HepG2 (cell line): ENCODE results near the gene CARS1. TPM values are rescaled to one million over a fixed set of nuclear protein-coding genes. Genes with fewer than 3 reads are reported as not detected.

Experiments
- CCAR2 ChIP-seq: fragments of 200-400 bp; formaldehyde crosslinking; optimal IDR thresholded peaks from 2 replicates; pipeline ENCODE3; 2018; ENCODE audit warnings: low read depth, mild to moderate bottlenecking, low read length, moderate library complexity
- CEBPB ChIP-seq: IDR thresholded peaks from 2 replicates; pipeline ENCODE4 v1.6.1; 2011; ENCODE audit warnings: low read depth, low read length, improper control_type of control experiment, borderline replicate concordance
- KAT2B ChIP-seq: fragments of 150-350 bp; IDR thresholded peaks from 2 replicates; pipeline ENCODE4 v1.6.1; 2014; ENCODE audit warnings: low read depth, low read length, borderline replicate concordance
- KDM4B ChIP-seq: sonication (generic); formaldehyde crosslinking; IDR thresholded peaks from 2 replicates; pipeline ENCODE4 v1.4.0; 2020; ENCODE audit warnings: missing genetic modification reagents
- LCORL ChIP-seq, 2 experiments: fragments of 450-650 bp in 1 of 2; sonication (generic) in 1 of 2; formaldehyde crosslinking in 1 of 2; IDR thresholded peaks; 2 replicates each; pipeline versions ENCODE4 v1.5.0 to v1.6.1; 2017 to 2020; ENCODE audit warnings: antibody characterized with exemption in 1 of 2, missing genetic modification reagents in 1 of 2
- MBNL3 ChIP-seq: fragments of 250-450 bp; sonication (Bioruptor Pico); conservative IDR thresholded peaks from 2 replicates; pipeline ENCODE4 v1.8.0; 2022; ENCODE audit warnings: mild to moderate bottlenecking, inconsistent platforms
- PHF21A ChIP-seq: sonication (generic); formaldehyde crosslinking; IDR thresholded peaks from 2 replicates; pipeline ENCODE4 v1.5.0; 2020; ENCODE audit warnings: mild to moderate bottlenecking, missing genetic modification reagents
- PHF8 ChIP-seq: sonication (generic); formaldehyde crosslinking; IDR thresholded peaks from 2 replicates; pipeline ENCODE4 v1.5.0; 2020; ENCODE audit warnings: missing genetic modification reagents
- POLR2A ChIP-seq, 2 experiments: IDR thresholded peaks; 2 replicates each; pipeline ENCODE4 v1.6.1; 2011; ENCODE audit warnings: low read depth in 2 of 2, low read length in 2 of 2, mild to moderate bottlenecking in 1 of 2, moderate library complexity in 1 of 2; ENCODE audit not compliant: insufficient read depth in 1 of 2
- SMAD3 ChIP-seq: sonication (generic); formaldehyde crosslinking; IDR thresholded peaks from 2 replicates; pipeline ENCODE4 v1.4.0; 2020; ENCODE audit warnings: missing genetic modification reagents
- TAF1 ChIP-seq: sonication (generic); formaldehyde crosslinking; IDR thresholded peaks from 2 replicates; pipeline ENCODE4 v1.4.0; 2020; ENCODE audit warnings: missing genetic modification reagents
- TOE1 ChIP-seq: sonication (generic); formaldehyde crosslinking; IDR thresholded peaks from 2 replicates; pipeline ENCODE4 v1.4.0; 2020; ENCODE audit warnings: mild to moderate bottlenecking, missing genetic modification reagents
- USF2 ChIP-seq, 2 experiments: sonication (generic) in 1 of 2; formaldehyde crosslinking in 1 of 2; IDR thresholded peaks; 2 replicates each; pipeline versions ENCODE4 v1.5.1 to v1.6.1; 2011 to 2020; ENCODE audit warnings: borderline replicate concordance in 1 of 2, low read depth in 1 of 2, low read length in 1 of 2, mild to moderate bottlenecking in 1 of 2, missing genetic modification reagents in 1 of 2, moderate library complexity in 1 of 2
- ZFP37 ChIP-seq: sonication (generic); formaldehyde crosslinking; IDR thresholded peaks from 2 replicates; pipeline ENCODE4 v1.4.0; 2020; ENCODE audit warnings: missing genetic modification reagents, borderline replicate concordance
- ZFX ChIP-seq: sonication (generic); formaldehyde crosslinking; IDR thresholded peaks from 2 replicates; pipeline ENCODE4 v1.4.0; 2020; ENCODE audit warnings: mild to moderate bottlenecking, low read depth, missing genetic modification reagents, moderate library complexity
- ZNF121 ChIP-seq: sonication (generic); formaldehyde crosslinking; IDR thresholded peaks from 2 replicates; pipeline ENCODE4 v1.5.0; 2020; ENCODE audit warnings: mild to moderate bottlenecking, missing genetic modification reagents
- ZNF143 ChIP-seq: sonication (generic); formaldehyde crosslinking; IDR thresholded peaks from 2 replicates; pipeline ENCODE4 v1.4.0; 2020; ENCODE audit warnings: missing genetic modification reagents
- ZNF160 ChIP-seq: sonication (generic); formaldehyde crosslinking; IDR thresholded peaks from 2 replicates; pipeline ENCODE4 v1.8.0; 2022; ENCODE audit warnings: mild to moderate bottlenecking, inconsistent platforms, missing genetic modification reagents
- ZNF230 ChIP-seq: sonication (generic); formaldehyde crosslinking; IDR thresholded peaks from 2 replicates; pipeline ENCODE4 v1.4.0; 2020; ENCODE audit warnings: mild to moderate bottlenecking, missing genetic modification reagents
- ZNF33A ChIP-seq: sonication (generic); formaldehyde crosslinking; IDR thresholded peaks from 2 replicates; pipeline ENCODE4 v1.5.1; 2020; ENCODE audit warnings: missing genetic modification reagents, mild to moderate bottlenecking, moderate library complexity, borderline replicate concordance
- ZNF605 ChIP-seq: sonication (generic); formaldehyde crosslinking; IDR thresholded peaks from 2 replicates; pipeline ENCODE4 v1.8.0; 2022; ENCODE audit warnings: mild to moderate bottlenecking, missing genetic modification reagents
- ZSCAN31 ChIP-seq: sonication (generic); formaldehyde crosslinking; IDR thresholded peaks from 2 replicates; pipeline ENCODE4 v1.5.0; 2020; ENCODE audit warnings: low read depth, mild to moderate bottlenecking, missing genetic modification reagents
- polyA plus RNA-seq, 8 experiments: library from polyadenylated mRNA; depleted of rRNA in 3 of 8; stranded (reverse) in 7 of 8; unstranded in 1 of 8; fragments of >200 nt; fragmentation: Illumina TruSeq in 4 of 8; extraction: Trizol in 4 of 8; gene quantifications; 2 replicates each; pipeline versions ENCODE4 v1.2.1 to v1.2.3, GENCODE V29; 2011 to 2016; ENCODE audit warnings: low read depth in 4 of 8, missing spikeins in 1 of 8, mixed read lengths in 1 of 8; ENCODE audit not compliant: insufficient read depth in 1 of 8
- total RNA-seq, 5 experiments: library from RNA; depleted of rRNA; stranded (reverse); fragments of >200 nt; fragmentation: Illumina TruSeq; extraction: Trizol; gene quantifications; 2 replicates each; pipeline ENCODE4 v1.2.3, GENCODE V29; 2016; ENCODE audit warnings: low read depth in 1 of 5
- TF ChIP-seq, protein P1 (sequence below): sonication (generic); formaldehyde crosslinking; IDR thresholded peaks from 2 replicates; pipeline ENCODE4 v1.5.1; 2020; ENCODE audit warnings: mild to moderate bottlenecking, missing genetic modification reagents, moderate library complexity
- TF ChIP-seq, protein P2 (sequence below): IDR thresholded peaks from 2 replicates; pipeline ENCODE4 v1.6.1; 2016; ENCODE audit warnings: mild to moderate bottlenecking, missing biosample characterization, missing genetic modification reagents
- TF ChIP-seq, protein P3 (sequence below): sonication (generic); formaldehyde crosslinking; IDR thresholded peaks from 2 replicates; pipeline ENCODE4 v1.8.0; 2022; ENCODE audit warnings: mild to moderate bottlenecking, missing genetic modification reagents

CARS1 gene
- total and polyA plus RNA-seq, 2 of the 13 experiments (the other 11 are each of a cell fraction or from before 2014, with no cell fraction given) = 33.8 to 47.0 TPM

DNA sequence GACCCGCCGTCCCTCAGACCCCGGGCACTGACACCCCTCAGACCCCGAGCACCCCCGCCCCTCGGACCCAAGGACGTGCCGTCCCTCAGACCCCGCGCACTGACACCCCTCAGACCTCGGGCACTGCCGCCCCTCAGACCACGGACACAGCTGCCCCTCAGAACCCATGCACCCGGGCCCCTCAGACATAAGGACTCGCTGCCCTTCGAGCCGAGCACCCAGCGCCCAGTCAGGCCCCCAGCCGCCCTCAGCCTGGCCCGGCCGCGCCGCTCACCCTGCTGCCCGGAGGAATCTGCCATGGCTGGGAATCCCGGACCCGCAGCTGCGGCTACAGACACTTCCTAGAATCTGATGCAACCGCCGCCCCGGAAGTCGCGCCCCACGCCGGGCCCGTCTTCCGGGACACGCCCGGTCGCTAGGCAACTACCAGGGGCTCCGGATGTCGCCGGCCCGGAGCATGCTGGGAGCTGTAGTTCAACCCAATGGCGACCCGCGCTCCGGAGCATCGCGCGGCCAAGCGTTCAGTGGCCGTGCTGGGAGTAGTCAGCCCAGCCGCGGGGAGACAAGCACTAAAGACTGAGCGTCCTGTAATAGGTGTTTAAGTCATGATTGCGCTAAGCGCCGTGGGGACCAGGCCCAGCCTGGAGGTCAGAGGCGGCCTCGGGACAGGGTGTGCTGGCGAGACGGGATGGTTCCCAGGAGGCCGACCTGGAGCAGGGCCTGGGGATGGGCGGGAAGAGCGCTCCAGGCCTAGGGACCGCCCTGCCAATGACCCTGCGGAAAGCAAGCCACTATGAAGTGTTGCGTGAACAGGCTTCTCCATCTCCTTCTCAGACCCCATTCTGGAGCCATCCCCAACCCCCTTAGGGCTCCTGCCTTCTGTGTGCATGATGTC lies at the start of gene CARS1 (continued):
- TF ChIP-seq ZFP37 (CRISPR knock-in tag) (no peak), KDM4B (CRISPR knock-in tag) (peak; percentile 66; the same call in 1 of the 2 replicates), MBNL3 (CRISPR knock-in tag) (no peak), ZFX (CRISPR knock-in tag) (peak; percentile 98), PHF21A (CRISPR knock-in tag) (peak; percentile 71; the same call in 1 of the 2 replicates), USF2 (IDR thresholded peaks at IDR 0.05; ENCODE audit: low read depth, low read length) (no peak), USF2 (CRISPR knock-in tag; IDR thresholded peaks at IDR 0.05; ENCODE audit: borderline replicate concordance) (no peak), LCORL (IDR thresholded peaks at IDR 0.05) (no peak), LCORL (CRISPR knock-in tag; IDR thresholded peaks at IDR 0.05) (peak; percentile 79; the same call in 1 of the 2 replicates), SMAD3 (CRISPR knock-in tag) (peak; percentile 82), ZNF121 (CRISPR knock-in tag) (no peak), ZNF230 (CRISPR knock-in tag) (peak; percentile 53; the same call in 1 of the 2 replicates), ZNF160 (no peak), ZSCAN31 (CRISPR knock-in tag) (no peak), POLR2A (IDR thresholded peaks at IDR 0.05; ENCODE audit: insufficient read depth in 1 of 2, low read depth in 2 of 2, low read length in 2 of 2) (peak in 1 of 2 experiments; percentile 74; a peak in 2 of 4 replicates), ZNF143 (CRISPR knock-in tag) (peak; percentile 99), TOE1 (CRISPR knock-in tag) (no peak; the same call in 1 of the 2 replicates), KAT2B (no peak), ZNF605 (CRISPR knock-in tag) (peak; percentile 63; the same call in 1 of the 2 replicates), TAF1 (peak; percentile 82), PHF8 (CRISPR knock-in tag) (peak; percentile 93), CCAR2 (no peak), ZNF33A (CRISPR knock-in tag) (no peak), CEBPB (peak; percentile 95)
- TF ChIP-seq, protein P1, sequence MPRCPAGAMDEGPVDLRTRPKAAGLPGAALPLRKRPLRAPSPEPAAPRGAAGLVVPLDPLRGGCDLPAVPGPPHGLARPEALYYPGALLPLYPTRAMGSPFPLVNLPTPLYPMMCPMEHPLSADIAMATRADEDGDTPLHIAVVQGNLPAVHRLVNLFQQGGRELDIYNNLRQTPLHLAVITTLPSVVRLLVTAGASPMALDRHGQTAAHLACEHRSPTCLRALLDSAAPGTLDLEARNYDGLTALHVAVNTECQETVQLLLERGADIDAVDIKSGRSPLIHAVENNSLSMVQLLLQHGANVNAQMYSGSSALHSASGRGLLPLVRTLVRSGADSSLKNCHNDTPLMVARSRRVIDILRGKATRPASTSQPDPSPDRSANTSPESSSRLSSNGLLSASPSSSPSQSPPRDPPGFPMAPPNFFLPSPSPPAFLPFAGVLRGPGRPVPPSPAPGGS = peak; percentile 82; the same call in 1 of the 2 replicates
- TF ChIP-seq, protein P2, sequence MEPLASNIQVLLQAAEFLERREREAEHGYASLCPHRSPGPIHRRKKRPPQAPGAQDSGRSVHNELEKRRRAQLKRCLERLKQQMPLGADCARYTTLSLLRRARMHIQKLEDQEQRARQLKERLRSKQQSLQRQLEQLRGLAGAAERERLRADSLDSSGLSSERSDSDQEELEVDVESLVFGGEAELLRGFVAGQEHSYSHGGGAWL (CRISPR knock-in tag) = peak; percentile 33; the same call in 1 of the 2 replicates
- TF ChIP-seq, protein P3, sequence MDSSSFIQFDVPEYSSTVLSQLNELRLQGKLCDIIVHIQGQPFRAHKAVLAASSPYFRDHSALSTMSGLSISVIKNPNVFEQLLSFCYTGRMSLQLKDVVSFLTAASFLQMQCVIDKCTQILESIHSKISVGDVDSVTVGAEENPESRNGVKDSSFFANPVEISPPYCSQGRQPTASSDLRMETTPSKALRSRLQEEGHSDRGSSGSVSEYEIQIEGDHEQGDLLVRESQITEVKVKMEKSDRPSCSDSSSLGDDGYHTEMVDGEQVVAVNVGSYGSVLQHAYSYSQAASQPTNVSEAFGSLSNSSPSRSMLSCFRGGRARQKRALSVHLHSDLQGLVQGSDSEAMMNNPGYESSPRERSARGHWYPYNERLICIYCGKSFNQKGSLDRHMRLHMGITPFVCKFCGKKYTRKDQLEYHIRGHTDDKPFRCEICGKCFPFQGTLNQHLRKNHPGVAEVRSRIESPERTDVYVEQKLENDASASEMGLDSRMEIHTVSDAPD (CRISPR knock-in tag) = peak; percentile 53; the same call in 1 of the 2 replicates
